Measurements from ENCODE around the gene RMC1.
"Not testable (repeated sequence)": the region's sequence is repeated elsewhere in the genome, so short reads cannot be mapped to it uniquely, and the experiment has no call there.

Gene RMC1

GRCh38 chr18:23498117-23498516 lies 5.2 kb upstream of the RMC1 start:
- no peak for DNase-seq

- peak; percentile 44 for DNase-seq
Measured at GRCh38 chr18:23498877-23499276, 4.4 kb upstream of the RMC1 start.

GRCh38 chr18:23499291-23499781 lies 4.0 kb upstream of the RMC1 start:
- DNase-seq, result no peak

- no peak for DNase-seq
Measured at GRCh38 chr18:23501626-23502025, 1.7 kb upstream of the RMC1 start.

- DNase-seq, result no peak
Measured at GRCh38 chr18:23502516-23503037, 734 bp upstream of the RMC1 start.

GRCh38 chr18:23503963-23504344 lies 643 bp downstream of the RMC1 start:
- no peak for DNase-seq

GRCh38 chr18:23504720-23505119 lies 1.4 kb downstream of the RMC1 start:
- DNase-seq, result no peak

- no peak for DNase-seq
Measured at GRCh38 chr18:23506393-23506792, 3.1 kb downstream of the RMC1 start.

- DNase-seq, result not testable (repeated sequence)
Measured at GRCh38 chr18:23510923-23511322, 7.6 kb downstream of the RMC1 start.

- DNase-seq, result not testable (repeated sequence)
Measured at GRCh38 chr18:23512216-23512615, 8.9 kb downstream of the RMC1 start.

- DNase-seq, result no peak
Measured at GRCh38 chr18:23512641-23513040, 9.3 kb downstream of the RMC1 start.

GRCh38 chr18:23515911-23516546 lies 12.7 kb downstream of the RMC1 start:
- peak; percentile 51 for DNase-seq

- no peak for DNase-seq
Measured at GRCh38 chr18:23519734-23520133, 16.4 kb downstream of the RMC1 start.

- no peak for DNase-seq
Measured at GRCh38 chr18:23521271-23521670, 18.0 kb downstream of the RMC1 start.

- no peak for DNase-seq
Measured at GRCh38 chr18:23521907-23522306, 18.6 kb downstream of the RMC1 start.

GRCh38 chr18:23523429-23524212 lies 20.3 kb downstream of the RMC1 start:
- no peak for DNase-seq

GRCh38 chr18:23524213-23524707 lies 20.9 kb downstream of the RMC1 start:
- no peak for DNase-seq

- DNase-seq, result no peak
Measured at GRCh38 chr18:23526501-23527063, 23.3 kb downstream of the RMC1 start.

- no peak for DNase-seq
Measured at GRCh38 chr18:23528580-23529472, 25.5 kb downstream of the RMC1 start.

GRCh38 chr18:23529604-23530003 lies 26.3 kb downstream of the RMC1 start:
- no peak for DNase-seq

- no peak for DNase-seq
Measured at GRCh38 chr18:23530195-23530594, 26.9 kb downstream of the RMC1 start.

- no peak for DNase-seq
Measured at GRCh38 chr18:23531912-23532311, 28.6 kb downstream of the RMC1 start.

Measured in effector CD8-positive, alpha-beta T cell (primary cell).